Measurements from ENCODE around the gene SETD7. TPM values are rescaled to one million over a fixed set of nuclear protein-coding genes. Genes with fewer than 3 reads are reported as not detected.

SETD7 gene
- total and polyA plus RNA-seq, 2 experiments from 2014 or later: 1.1 to 4.2 TPM

- no peak overlapping the region for H3K27ac Mint-ChIP-seq
- H3K36me3 Mint-ChIP-seq (ENCODE audit: low read depth): no peaks in the 10 kb centered on the region
Measured at GRCh38 chr4:139523076-139523475, 32.9 kb downstream of the SETD7 start.

More at GRCh38 chr4:139523076-139523475, 32.9 kb downstream of the SETD7 start:
- no peak overlapping the region for H3K27ac ChIP-seq (ENCODE audit: low read depth)
- ATAC-seq: no peak
- no peaks in the 10 kb centered on the region for H3K79me2 ChIP-seq (replicated peaks; ENCODE audit: insufficient read depth)
- Mint-ChIP-seq H3K27me3 (ENCODE audit: insufficient read depth, low read depth, poor library complexity) (no peaks in the 10 kb centered on the region), H3K9me3 (no peaks in the 10 kb centered on the region), H3K4me1 (no peaks in the 10 kb centered on the region), H3K4me3 (no peak overlapping the region)
- TF ChIP-seq CTCF (conservative IDR thresholded peaks at IDR 0.05; ENCODE audit: low read depth in 2 of 2) (no peak), EZH2phosphoT487 (IDR thresholded peaks at IDR 0.05; ENCODE audit: unreplicated experiment) (no peak), JUNB (IDR thresholded peaks at IDR 0.05; ENCODE audit: unreplicated experiment) (no peak), ZNF462 (CRISPR knock-in tag; IDR thresholded peaks at IDR 0.05) (no peak), REST (IDR thresholded peaks at IDR 0.05; ENCODE audit: unreplicated experiment) (no peak), ZNF331 (CRISPR knock-in tag; IDR thresholded peaks at IDR 0.05; ENCODE audit: low read depth) (no peak), ETS1 (IDR thresholded peaks at IDR 0.05) (no peak), CREB1 (CRISPR knock-in tag; IDR thresholded peaks at IDR 0.05; ENCODE audit: low read depth) (no peak)
- no peak overlapping the region for H2AFZ ChIP-seq
- H3K36me3 ChIP-seq (ENCODE audit: insufficient read depth): no peaks in the 10 kb centered on the region
- no peaks in the 10 kb centered on the region; the same call in 1 of the 2 replicates for H4K20me1 ChIP-seq (replicated peaks; ENCODE audit: insufficient read depth)
- no peaks in the 10 kb centered on the region for H3K9me2 ChIP-seq (ENCODE audit: insufficient read depth)
- H3K4me1 ChIP-seq (ENCODE audit: insufficient read depth): no peaks in the 10 kb centered on the region
- no peak overlapping the region for H3K4me2 ChIP-seq
- H3K4me3 ChIP-seq: no peak overlapping the region
- H3K27me3 ChIP-seq (ENCODE audit: insufficient read depth): no peaks in the 10 kb centered on the region
- H3F3A ChIP-seq (replicated peaks; ENCODE audit: low read depth): no peaks in the 10 kb centered on the region
- no peak for DNase-seq (ENCODE audit: low spot score)
